H1 (cell line): ENCODE measurements around the gene CCDC178. TPM values are rescaled to one million over a fixed set of nuclear protein-coding genes. Genes with fewer than 3 reads are reported as not detected.

Source experiments
- CTCF ChIA-PET: fragments of 300-600 bp; sonication (Branson Sonifier 250); formaldehyde crosslinking; loops from one replicate; lab custom pipeline; 2021; ENCODE audit not compliant: partially characterized antibody; lab: Charles Lee
- POLR2A ChIA-PET: fragments of 300-600 bp; sonication (Branson Sonifier 250); formaldehyde crosslinking; loops from one replicate; lab custom pipeline; 2021; ENCODE audit warnings: inconsistent platforms; ENCODE audit not compliant: partially characterized antibody; lab: Charles Lee
- DNase-seq, 2 experiments: peaks; one replicate each; pipeline versions ENCODE4 v3.0.0 to v3.0.0-alpha.2; 2010 to 2022; ENCODE audit warnings: low spot score in 2 of 2, low read depth in 1 of 2, mixed read lengths in 1 of 2
- FAIRE-seq: peaks from 2 replicates; lab custom pipeline; 2011; peaks lifted over from hg19 to GRCh38; lab: Jason Lieb, UNC
- H2AFZ ChIP-seq: 2 replicates; pipeline ENCODE4 v1.8.1; 2012; ENCODE audit warnings: low read length, inconsistent platforms
- H2AK5ac ChIP-seq: 2 replicates; pipeline ENCODE4 v1.6.1; 2013; ENCODE audit warnings: low read depth, low read length
- H2BK120ac ChIP-seq: replicated peaks from 2 replicates; pipeline ENCODE3; 2013; ENCODE audit warnings: low read depth, low read length, inconsistent platforms
- H2BK12ac ChIP-seq: 2 replicates; pipeline ENCODE4 v1.6.1; 2013; ENCODE audit warnings: low read depth, low read length
- H2BK15ac ChIP-seq: 2 replicates; pipeline ENCODE4 v1.6.1; 2013; ENCODE audit warnings: low read length
- H2BK20ac ChIP-seq: 2 replicates; pipeline ENCODE4 v1.6.1; 2013; ENCODE audit warnings: low read length
- H2BK5ac ChIP-seq: 2 replicates; pipeline ENCODE4 v1.6.1; 2013; ENCODE audit warnings: low read depth, low read length
- H3K14ac ChIP-seq: 2 replicates; pipeline ENCODE4 v1.6.1; 2013; ENCODE audit warnings: inconsistent platforms; ENCODE audit not compliant: insufficient read length
- H3K18ac ChIP-seq: 2 replicates; pipeline ENCODE4 v1.6.1; 2013; ENCODE audit warnings: low read length; ENCODE audit errors: extremely low read depth
- H3K23ac ChIP-seq: 2 replicates; pipeline ENCODE4 v1.6.1; 2013; ENCODE audit warnings: inconsistent platforms; ENCODE audit not compliant: insufficient read length
- H3K23me2 ChIP-seq: 2 replicates; pipeline ENCODE4 v1.6.1; 2013; ENCODE audit warnings: low read depth, low read length
- H3K27ac ChIP-seq: 2 replicates; pipeline ENCODE4 v1.6.1; 2011; ENCODE audit warnings: low read depth, low read length, inconsistent platforms
- H3K27me3 ChIP-seq, 4 experiments: replicated peaks in 1 of 4; 1 replicate in 1 of 4; 2 replicates in 3 of 4; pipeline versions ENCODE4 v1.6.1 to v1.8.1; 2011 to 2013; ENCODE audit warnings: low read length in 3 of 4, mild to moderate bottlenecking in 3 of 4, inconsistent platforms in 2 of 4, mixed read lengths in 2 of 4, moderate library complexity in 1 of 4; ENCODE audit not compliant: control insufficient read depth in 3 of 4, insufficient read depth in 3 of 4; ENCODE audit errors: extremely low read depth in 1 of 4
- H3K36me3 ChIP-seq, 4 experiments: 2 replicates each; pipeline versions ENCODE4 v1.6.1 to v1.8.1; 2011 to 2013; ENCODE audit warnings: mild to moderate bottlenecking in 4 of 4, low read length in 3 of 4, moderate library complexity in 2 of 4, control low read depth in 1 of 4, inconsistent platforms in 1 of 4; ENCODE audit not compliant: insufficient read depth in 4 of 4, control insufficient read depth in 2 of 4
- H3K4ac ChIP-seq: replicated peaks from 2 replicates; pipeline ENCODE3; 2013; ENCODE audit warnings: low read length, low read depth, mixed read lengths, inconsistent platforms; ENCODE audit not compliant: insufficient read length
- H3K4me1 ChIP-seq, 4 experiments: replicated peaks in 1 of 4; 1 replicate in 1 of 4; 2 replicates in 3 of 4; pipeline versions ENCODE4 v1.6.1 to v1.8.1; 2011 to 2013; ENCODE audit warnings: low read length in 3 of 4, inconsistent platforms in 2 of 4, mixed read lengths in 1 of 4; ENCODE audit not compliant: insufficient read depth in 4 of 4, control insufficient read depth in 3 of 4
- H3K4me2 ChIP-seq, 2 experiments: 2 replicates each; pipeline versions ENCODE4 v1.6.1 to v1.8.1; 2011 to 2013; ENCODE audit warnings: low read depth in 2 of 2, low read length in 2 of 2, control low read depth in 1 of 2, inconsistent platforms in 1 of 2, mild to moderate bottlenecking in 1 of 2; ENCODE audit not compliant: insufficient read depth in 1 of 2
- H3K4me3 ChIP-seq, 4 experiments: fragments of 200-600, 300-600 bp in 1 of 4; sonication (generic), shearing (Covaris generic), sonication (Bioruptor Twin) in 1 of 4; 2 replicates each; pipeline versions ENCODE4 v1.5.1 to v1.8.1; 2011 to 2016; ENCODE audit warnings: low read length in 4 of 4, low read depth in 3 of 4, control low read depth in 2 of 4, inconsistent platforms in 2 of 4, mild to moderate bottlenecking in 2 of 4, mixed read lengths in 1 of 4, moderate library complexity in 1 of 4; ENCODE audit not compliant: insufficient read depth in 2 of 4; ENCODE audit errors: extremely low read depth in 1 of 4
- H3K56ac ChIP-seq: replicated peaks from 2 replicates; pipeline ENCODE3; 2013; ENCODE audit warnings: low read depth, mild to moderate bottlenecking, mixed read lengths, low read length, inconsistent platforms; ENCODE audit not compliant: insufficient read length
- H3K79me1 ChIP-seq: 2 replicates; pipeline ENCODE4 v1.6.1; 2013; ENCODE audit warnings: low read depth, low read length, control low read depth
- H3K79me2 ChIP-seq, 2 experiments: 2 replicates each; pipeline versions ENCODE4 v1.6.1 to v1.8.1; 2012 to 2013; ENCODE audit warnings: low read length in 2 of 2, mild to moderate bottlenecking in 2 of 2, inconsistent platforms in 1 of 2; ENCODE audit not compliant: insufficient read depth in 2 of 2, control insufficient read depth in 1 of 2
- H3K9ac ChIP-seq, 4 experiments: replicated peaks in 1 of 4; 1 replicate in 1 of 4; 2 replicates in 3 of 4; pipeline versions ENCODE4 v1.6.1 to v1.8.1; 2011 to 2013; ENCODE audit warnings: low read depth in 3 of 4, low read length in 3 of 4, control low read depth in 2 of 4, mild to moderate bottlenecking in 2 of 4, moderate library complexity in 2 of 4, inconsistent platforms in 1 of 4; ENCODE audit errors: extremely low read depth in 1 of 4
- H3K9me3 ChIP-seq, 2 experiments: 2 replicates each; pipeline versions ENCODE4 v1.6.1 to v1.8.1; 2012 to 2013; ENCODE audit warnings: mild to moderate bottlenecking in 2 of 2, moderate library complexity in 2 of 2, control low read depth in 1 of 2, inconsistent platforms in 1 of 2, low read depth in 1 of 2, low read length in 1 of 2, mixed read lengths in 1 of 2; ENCODE audit not compliant: insufficient read depth in 2 of 2
- H4K20me1 ChIP-seq, 2 experiments: replicated peaks in 1 of 2; 2 replicates each; pipeline versions ENCODE3 to v1.8.1; 2011 to 2013; ENCODE audit warnings: inconsistent platforms in 2 of 2, low read length in 2 of 2, mild to moderate bottlenecking in 1 of 2; ENCODE audit not compliant: insufficient read depth in 2 of 2, control insufficient read depth in 1 of 2
- H4K5ac ChIP-seq: 2 replicates; pipeline ENCODE4 v1.6.1; 2013; ENCODE audit warnings: low read length, low read depth, mixed read lengths, inconsistent platforms; ENCODE audit not compliant: insufficient read length
- H4K8ac ChIP-seq: 2 replicates; pipeline ENCODE4 v1.8.0; 2013; ENCODE audit warnings: mild to moderate bottlenecking, moderate library complexity, low read length, inconsistent platforms; ENCODE audit not compliant: insufficient read depth; ENCODE audit errors: extremely low read depth
- H4K91ac ChIP-seq: replicated peaks from 2 replicates; pipeline ENCODE3; 2013; ENCODE audit warnings: low read length, mixed read lengths, inconsistent platforms; ENCODE audit not compliant: insufficient read length
- BRCA1 ChIP-seq: IDR thresholded peaks from 2 replicates; pipeline ENCODE4 v1.6.1; 2012; ENCODE audit warnings: low read depth, low read length, improper control_type of control experiment
- CREB1 ChIP-seq: IDR thresholded peaks from 2 replicates; pipeline ENCODE4 v1.6.1; 2012; ENCODE audit warnings: inconsistent platforms
- EGR1 ChIP-seq: IDR thresholded peaks from 2 replicates; pipeline ENCODE4 v1.6.1; 2011; ENCODE audit warnings: low read depth, low read length, borderline replicate concordance
- RBBP5 ChIP-seq: IDR thresholded peaks from 2 replicates; pipeline ENCODE4 v1.7.1; 2012; ENCODE audit warnings: low read depth, mild to moderate bottlenecking, inconsistent platforms, low read length, moderate library complexity, borderline replicate concordance
- RXRA ChIP-seq: IDR thresholded peaks from 2 replicates; pipeline ENCODE4 v1.6.1; 2011; ENCODE audit warnings: low read depth, mild to moderate bottlenecking, low read length, moderate library complexity; ENCODE audit not compliant: insufficient read depth
- SP4 ChIP-seq: IDR thresholded peaks from 2 replicates; pipeline ENCODE4 v1.6.1; 2012; ENCODE audit warnings: low read length, inconsistent platforms
- SRF ChIP-seq: IDR thresholded peaks from 2 replicates; pipeline ENCODE4 v1.6.1; 2011; ENCODE audit warnings: mild to moderate bottlenecking, low read depth, low read length, moderate library complexity
- WGBS, 2 experiments: shearing (Covaris generic) in 1 of 2; methylation state at CpG; one replicate each; pipeline versions ENCODE4 v1.1.6 to v1.1.7; 2013 to 2015; ENCODE audit warnings: low lambda C conversion rate in 2 of 2, mixed read lengths in 2 of 2, inconsistent platforms in 1 of 2, low coverage in 1 of 2, missing lambda C conversion rate in 1 of 2; ENCODE audit not compliant: insufficient replicate concordance in 2 of 2, insufficient coverage in 1 of 2, insufficient read length in 1 of 2; ENCODE audit errors: extremely low coverage in 1 of 2, missing lambda C conversion rate in 1 of 2; 5-methylcytosine and 5-hydroxymethylcytosine counted together
- polyA plus RNA-seq, 7 experiments: library from polyadenylated mRNA; depleted of rRNA in 3 of 7; stranded (reverse) in 5 of 7; unstranded in 2 of 7; fragments of >200 nt in 5 of 7; fragments of 200-250 nt in 2 of 7; gene quantifications; 1 replicate in 5 of 7; 2 replicates in 1 of 7; 4 replicates in 1 of 7; pipeline versions ENCODE4 v1.2.1 to v1.2.3, GENCODE V29; 2011 to 2013; ENCODE audit warnings: missing spikeins in 2 of 7, mixed read lengths in 2 of 7
- total RNA-seq: library from RNA; stranded (reverse); fragmentation: NEBNext Ultra II Directional; extraction: Animal tissue kit (Norgen Biotek cat#: 25700); gene quantifications from 2 replicates; pipeline ENCODE4 v1.2.1, GENCODE V29; 2021
- TF ChIP-seq, protein P1 (sequence below): IDR thresholded peaks from 2 replicates; pipeline ENCODE4 v1.6.1; 2011; ENCODE audit warnings: low read length, improper control_type of control experiment
- TF ChIP-seq, protein P2 (sequence below): IDR thresholded peaks from 2 replicates; pipeline ENCODE4 v1.6.1; 2011; ENCODE audit warnings: low read depth, mild to moderate bottlenecking, low read length; ENCODE audit not compliant: insufficient read depth

The CCDC178 gene
- total and polyA plus RNA-seq, 2 of the 8 experiments (the other 6 are each of a cell fraction or from before 2014, with no cell fraction given): not detected

DNA sequence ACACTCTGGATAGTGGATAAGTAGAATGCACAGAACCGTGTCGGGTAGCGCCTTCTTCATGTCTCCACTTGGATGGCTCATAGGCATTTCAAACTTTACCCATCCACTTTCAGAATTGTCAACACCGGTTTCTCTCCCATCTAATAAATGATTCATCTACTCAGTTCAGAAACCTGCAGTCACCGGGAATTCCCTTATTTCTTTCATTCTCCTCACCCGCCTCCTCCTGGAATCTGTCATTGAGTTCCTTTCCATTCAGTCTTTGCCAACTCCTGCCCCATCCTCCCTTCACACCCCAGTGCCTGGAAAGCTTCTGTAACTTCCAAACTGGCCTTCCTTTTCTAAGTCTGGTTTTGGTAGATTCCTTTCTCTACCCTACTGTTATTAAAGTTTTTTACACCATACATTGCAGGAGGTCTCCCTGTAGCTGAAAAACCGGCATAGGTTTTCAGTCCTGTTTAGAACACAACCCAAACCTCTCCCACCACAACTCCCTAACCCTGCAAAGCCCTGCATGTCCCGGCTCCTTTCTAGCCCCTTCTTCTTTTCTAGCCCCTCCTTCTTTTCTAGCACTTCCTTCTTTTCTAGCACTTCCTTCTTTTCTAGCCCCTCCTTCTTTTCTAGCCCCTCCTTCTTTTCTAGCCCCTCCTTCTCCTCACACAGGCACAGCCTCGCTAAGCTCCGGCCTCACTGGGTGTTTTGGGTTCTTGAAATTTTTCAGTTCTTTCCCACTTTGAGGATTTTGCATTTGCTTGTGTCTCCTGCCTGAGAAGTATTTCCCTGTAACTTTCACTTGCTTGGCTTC is 533.8 kb downstream of the CCDC178 start:
- Histone ChIP-seq H4K8ac (no peak overlapping the region), H2AK5ac (no peak overlapping the region), H3K27ac (no peak overlapping the region), H2BK5ac (no peak overlapping the region), H3K79me1 (no peaks in the 10 kb centered on the region), H3K36me3 (no peaks in the 10 kb centered on the region), H3K4me2 (no peak overlapping the region), H3K4me1 (no peaks in the 10 kb centered on the region), H3K27me3 (no peaks in the 10 kb centered on the region), H3K14ac (no peak overlapping the region), H3K23ac (no peak overlapping the region), H4K20me1 (no peaks in the 10 kb centered on the region), H3K18ac (no peak overlapping the region), H2BK120ac (no peak overlapping the region), H3K9me3 (no peaks in the 10 kb centered on the region), H4K91ac (no peak overlapping the region), H3K79me2 (no peaks in the 10 kb centered on the region), H2BK20ac (no peak overlapping the region), H3K4me3 (no peak overlapping the region), H4K5ac (no peak overlapping the region), H2BK12ac (no peak overlapping the region), H3K23me2 (no peaks in the 10 kb centered on the region), H3K4ac (no peak overlapping the region), H3K9ac (no peak overlapping the region), H3K56ac (no peak overlapping the region), H2AFZ (no peak overlapping the region), H2BK15ac (no peak overlapping the region)
- no peak for FAIRE-seq
- no peak for TF ChIP-seq EGR1
- TF ChIP-seq CREB1: no peak
- no peak for TF ChIP-seq RXRA
- TF ChIP-seq SRF: no peak
- TF ChIP-seq SP4: no peak
- TF ChIP-seq BRCA1: no peak
- TF ChIP-seq, protein P1, sequence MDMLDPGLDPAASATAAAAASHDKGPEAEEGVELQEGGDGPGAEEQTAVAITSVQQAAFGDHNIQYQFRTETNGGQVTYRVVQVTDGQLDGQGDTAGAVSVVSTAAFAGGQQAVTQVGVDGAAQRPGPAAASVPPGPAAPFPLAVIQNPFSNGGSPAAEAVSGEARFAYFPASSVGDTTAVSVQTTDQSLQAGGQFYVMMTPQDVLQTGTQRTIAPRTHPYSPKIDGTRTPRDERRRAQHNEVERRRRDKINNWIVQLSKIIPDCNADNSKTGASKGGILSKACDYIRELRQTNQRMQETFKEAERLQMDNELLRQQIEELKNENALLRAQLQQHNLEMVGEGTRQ: no peak
- TF ChIP-seq, protein P2, sequence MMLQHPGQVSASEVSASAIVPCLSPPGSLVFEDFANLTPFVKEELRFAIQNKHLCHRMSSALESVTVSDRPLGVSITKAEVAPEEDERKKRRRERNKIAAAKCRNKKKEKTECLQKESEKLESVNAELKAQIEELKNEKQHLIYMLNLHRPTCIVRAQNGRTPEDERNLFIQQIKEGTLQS: no peak
- TF ChIP-seq RBBP5: no peak
- DNase-seq: no peak
- POLR2A ChIA-PET: no interaction called here
- CTCF ChIA-PET: interaction anchor here (0.7 to 3.0 kb wide), 3 partner anchors 13 to 1149 kb away, joined by 3 to 11 read pairs (median 3); no protein-coding TSS in a partner anchor
- WGBS, 2 experiments: 91% methylated on average over 10 of the region's 10 CpGs; no CpG with 5 or more reads in 1 of the 2 experiments
